ENCODE data around the gene BLCAP. TPM values are rescaled to one million over a fixed set of nuclear protein-coding genes. Genes with fewer than 3 reads are reported as not detected.

The BLCAP gene
- total RNA-seq, 1 donor from 2014 or later = 111 TPM

GRCh38 chr20:37575884-37576283 lies 48.2 kb upstream of the BLCAP start:
- peaks cover 9% of the 10 kb centered on the region for H3K27me3 ChIP-seq (ENCODE audit: insufficient read depth, low read length)
- peaks cover 54% of the 10 kb centered on the region for H3K27me3 Mint-ChIP-seq (ENCODE audit: low read depth, unreplicated experiment)
- FAIRE-seq = no peak

GRCh38 chr20:37574199-37574890 lies 46.7 kb upstream of the BLCAP start:
- peaks cover 45% of the 10 kb centered on the region for H3K27me3 Mint-ChIP-seq (ENCODE audit: low read depth, unreplicated experiment)
- DNase-seq (ENCODE audit: low read depth) (no peak), FAIRE-seq (no peak)
- Histone ChIP-seq H3K79me2 (ENCODE audit: insufficient read depth, low read length) (no peaks in the 10 kb centered on the region), H3K4me2 (ENCODE audit: low read length) (no peak overlapping the region), H2AFZ (ENCODE audit: low read depth, low read length) (no peak overlapping the region), H3K4me1 (ENCODE audit: insufficient read depth, low read length) (no peaks in the 10 kb centered on the region), H3K9ac (ENCODE audit: low read length) (no peak overlapping the region), H3K36me3 (ENCODE audit: insufficient read depth, low read length) (no peaks in the 10 kb centered on the region), H3K27ac (ENCODE audit: low read depth, low read length) (no peak overlapping the region), H3K9me3 (ENCODE audit: insufficient read depth, low read depth, low read length) (no peaks in the 10 kb centered on the region), H4K20me1 (ENCODE audit: insufficient read depth, low read length) (no peaks in the 10 kb centered on the region), H3K4me3 (ENCODE audit: insufficient read depth, low read depth, low read length) (no peak overlapping the region), H3K27me3 (ENCODE audit: insufficient read depth, low read length) (peaks cover 19% of the 10 kb centered on the region)
- H3K9me3 Mint-ChIP-seq (ENCODE audit: unreplicated experiment) = peaks cover 3% of the 10 kb centered on the region
- H3K4me3 Mint-ChIP-seq (ENCODE audit: unreplicated experiment) = no peak overlapping the region
- no peak overlapping the region for H3K27ac Mint-ChIP-seq (ENCODE audit: unreplicated experiment)
- TF ChIP-seq CTCF (IDR thresholded peaks at IDR 0.05; ENCODE audit: insufficient read depth, low read depth, low read length) (no peak), EZH2 (IDR thresholded peaks at IDR 0.05; ENCODE audit: insufficient read depth, low read length) (no peak)
- H3K4me1 Mint-ChIP-seq (ENCODE audit: low read depth, unreplicated experiment) = no peaks in the 10 kb centered on the region
- no peaks in the 10 kb centered on the region for H3K36me3 Mint-ChIP-seq (ENCODE audit: low read depth, unreplicated experiment)

More at GRCh38 chr20:37575884-37576283, 48.2 kb upstream of the BLCAP start:
- no peaks in the 10 kb centered on the region for H3K4me1 Mint-ChIP-seq (ENCODE audit: low read depth, unreplicated experiment)
- Histone ChIP-seq H2AFZ (ENCODE audit: low read depth, low read length) (no peak overlapping the region), H3K4me3 (ENCODE audit: insufficient read depth, low read depth, low read length) (no peak overlapping the region), H3K4me1 (ENCODE audit: insufficient read depth, low read length) (no peaks in the 10 kb centered on the region), H4K20me1 (ENCODE audit: insufficient read depth, low read length) (no peaks in the 10 kb centered on the region), H3K9ac (ENCODE audit: low read length) (no peak overlapping the region), H3K36me3 (ENCODE audit: insufficient read depth, low read length) (no peaks in the 10 kb centered on the region), H3K27ac (ENCODE audit: low read depth, low read length) (no peak overlapping the region), H3K4me2 (ENCODE audit: low read length) (no peak overlapping the region), H3K79me2 (ENCODE audit: insufficient read depth, low read length) (no peaks in the 10 kb centered on the region), H3K9me3 (ENCODE audit: insufficient read depth, low read depth, low read length) (no peaks in the 10 kb centered on the region)
- H3K36me3 Mint-ChIP-seq (ENCODE audit: low read depth, unreplicated experiment) = no peaks in the 10 kb centered on the region
- peaks cover 3% of the 10 kb centered on the region for H3K9me3 Mint-ChIP-seq (ENCODE audit: unreplicated experiment)
- no peak overlapping the region for H3K4me3 Mint-ChIP-seq (ENCODE audit: unreplicated experiment)
- DNase-seq (ENCODE audit: low read depth) = no peak
- no peak overlapping the region for H3K27ac Mint-ChIP-seq (ENCODE audit: unreplicated experiment)
- no peak for TF ChIP-seq EZH2 (IDR thresholded peaks at IDR 0.05; ENCODE audit: insufficient read depth, low read length)
- TF ChIP-seq CTCF (IDR thresholded peaks at IDR 0.05; ENCODE audit: insufficient read depth, low read depth, low read length) = no peak

GRCh38 chr20:37573626-37574198 lies 46.0 kb upstream of the BLCAP start:
- DNase-seq (ENCODE audit: low read depth) (no peak), FAIRE-seq (no peak)
- H3K9me3 ChIP-seq (ENCODE audit: insufficient read depth, low read depth, low read length) = no peaks in the 10 kb centered on the region
- no peaks in the 10 kb centered on the region for H3K4me1 Mint-ChIP-seq (ENCODE audit: low read depth, unreplicated experiment)
- no peak overlapping the region for H3K4me2 ChIP-seq (ENCODE audit: low read length)
- H3K4me1 ChIP-seq (ENCODE audit: insufficient read depth, low read length) = no peaks in the 10 kb centered on the region
- no peaks in the 10 kb centered on the region for H4K20me1 ChIP-seq (ENCODE audit: insufficient read depth, low read length)
- H3K9ac ChIP-seq (ENCODE audit: low read length) = no peak overlapping the region
- H3K36me3 Mint-ChIP-seq (ENCODE audit: low read depth, unreplicated experiment) = no peaks in the 10 kb centered on the region
- H3K4me3 ChIP-seq (ENCODE audit: insufficient read depth, low read depth, low read length) = no peak overlapping the region
- H3K27me3 ChIP-seq (ENCODE audit: insufficient read depth, low read length) = peaks cover 20% of the 10 kb centered on the region
- no peaks in the 10 kb centered on the region for H3K36me3 ChIP-seq (ENCODE audit: insufficient read depth, low read length)
- peaks cover 5% of the 10 kb centered on the region for H3K9me3 Mint-ChIP-seq (ENCODE audit: unreplicated experiment)
- H3K4me3 Mint-ChIP-seq (ENCODE audit: unreplicated experiment) = no peak overlapping the region
- no peak overlapping the region for H3K27ac ChIP-seq (ENCODE audit: low read depth, low read length)
- no peak overlapping the region for H2AFZ ChIP-seq (ENCODE audit: low read depth, low read length)
- H3K27ac Mint-ChIP-seq (ENCODE audit: unreplicated experiment) = no peak overlapping the region
- peaks cover 46% of the 10 kb centered on the region for H3K27me3 Mint-ChIP-seq (ENCODE audit: low read depth, unreplicated experiment)
- no peaks in the 10 kb centered on the region for H3K79me2 ChIP-seq (ENCODE audit: insufficient read depth, low read length)
- TF ChIP-seq CTCF (IDR thresholded peaks at IDR 0.05; ENCODE audit: insufficient read depth, low read depth, low read length) (no peak), EZH2 (IDR thresholded peaks at IDR 0.05; ENCODE audit: insufficient read depth, low read length) (no peak)

All from astrocyte (in vitro differentiated cells and primary cell).